Mucosa of stomach (tissue), 1 donor: ENCODE data around the gene LYPD6B.

ENCODE experiments used
- H3K27me3 ChIP-seq: one replicate; pipeline ENCODE4 v1.7.0; 2013; ENCODE audit warnings: mild to moderate bottlenecking, low read length; ENCODE audit not compliant: control insufficient read depth, insufficient read depth
- H3K36me3 ChIP-seq: one replicate; pipeline ENCODE4 v1.7.0; 2013; ENCODE audit warnings: low read length; ENCODE audit not compliant: control insufficient read depth, insufficient read depth
- H3K4me1 ChIP-seq: one replicate; pipeline ENCODE4 v1.7.0; 2013; ENCODE audit warnings: mild to moderate bottlenecking, low read length; ENCODE audit not compliant: control insufficient read depth, insufficient read depth
- H3K4me3 ChIP-seq: one replicate; pipeline ENCODE4 v1.7.0; 2013; ENCODE audit warnings: low read length
- H3K9ac ChIP-seq: one replicate; pipeline ENCODE4 v1.7.0; 2013; ENCODE audit warnings: mild to moderate bottlenecking, low read length, moderate library complexity
- H3K9me3 ChIP-seq: one replicate; pipeline ENCODE4 v1.7.0; 2013; ENCODE audit warnings: mild to moderate bottlenecking, low read length, moderate library complexity; ENCODE audit not compliant: control insufficient read depth
- donor health status: Pancreatic carcinoma.

LYPD6B gene

DNA sequence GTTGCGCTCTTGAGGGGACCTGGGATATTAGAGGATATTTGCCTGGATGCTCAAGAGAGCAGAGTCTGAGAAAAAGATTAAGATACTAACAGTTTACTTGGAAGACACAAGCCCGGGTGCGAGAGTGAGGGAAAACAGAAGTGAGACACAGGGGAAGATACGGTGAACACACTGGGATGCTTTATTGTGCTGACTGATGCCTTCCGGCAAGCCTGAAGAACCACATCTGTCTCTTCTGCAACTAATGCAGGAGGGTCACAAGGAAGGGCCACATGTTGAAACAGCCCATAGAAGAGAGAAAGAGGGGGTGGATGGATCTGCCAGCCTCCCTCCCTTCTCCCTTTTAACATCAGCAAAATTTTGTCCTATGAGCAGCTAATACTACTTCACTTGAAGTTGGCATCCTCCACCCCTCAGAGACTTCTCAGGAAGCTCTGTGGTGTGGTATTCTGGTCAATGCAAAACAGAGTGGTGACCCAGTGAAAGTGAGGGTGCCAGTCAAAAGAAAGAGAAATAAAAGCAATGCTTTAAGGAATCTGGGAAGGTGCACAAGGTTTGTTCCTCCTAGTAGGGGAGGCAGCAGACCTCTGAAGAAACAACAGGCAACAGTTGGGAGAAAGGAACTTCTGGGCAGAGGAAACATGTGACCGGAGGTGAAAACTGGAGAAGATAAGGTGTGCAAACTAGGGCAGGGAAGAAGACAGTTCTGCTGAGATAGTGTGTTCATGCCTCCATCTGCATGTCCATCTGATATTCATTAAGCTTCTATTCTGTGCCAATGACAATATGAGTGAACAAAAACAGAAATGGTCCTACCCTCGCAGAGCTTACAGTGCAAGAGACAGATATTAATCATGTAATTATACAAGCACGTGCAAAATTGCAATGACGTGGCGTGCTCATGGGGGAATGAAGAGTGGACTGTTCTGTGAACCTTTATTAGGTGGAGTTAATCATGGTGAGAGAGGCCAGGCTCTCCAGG lies 107.1 kb downstream of the LYPD6B start:
- no peaks in the 10 kb centered on the region for H3K4me1 ChIP-seq
- no peaks in the 10 kb centered on the region for H3K36me3 ChIP-seq
- H3K27me3 ChIP-seq: no peaks in the 10 kb centered on the region
- no peak overlapping the region for H3K9ac ChIP-seq
- no peak overlapping the region for H3K4me3 ChIP-seq
- H3K9me3 ChIP-seq: no peaks in the 10 kb centered on the region

DNA sequence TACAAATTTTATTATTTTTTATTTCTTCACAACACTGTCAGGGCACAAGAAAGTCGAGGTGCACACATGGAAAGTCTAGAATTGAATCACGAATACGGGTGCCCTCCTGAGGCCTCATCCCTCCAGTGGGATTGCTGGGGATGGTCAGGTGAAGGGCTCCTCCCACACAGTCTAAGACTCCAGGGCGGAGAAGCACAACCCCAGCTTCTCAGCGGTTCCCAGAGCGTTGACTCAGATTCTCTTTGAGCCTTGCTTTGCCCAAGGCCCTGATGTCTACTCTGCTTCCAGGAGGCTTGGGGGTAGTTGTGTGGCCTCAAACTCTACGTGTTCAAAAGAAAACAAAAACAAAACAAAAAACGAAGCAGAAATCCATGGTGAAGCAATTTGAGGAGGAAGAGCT lies 108.4 kb downstream of the LYPD6B start:
- no peaks in the 10 kb centered on the region for H3K36me3 ChIP-seq
- H3K9ac ChIP-seq: no peak overlapping the region
- H3K4me3 ChIP-seq: no peak overlapping the region
- no peaks in the 10 kb centered on the region for H3K27me3 ChIP-seq
- H3K9me3 ChIP-seq: no peaks in the 10 kb centered on the region
- H3K4me1 ChIP-seq: no peaks in the 10 kb centered on the region

GRCh38 chr2:149148194-149149006 lies 109.9 kb downstream of the LYPD6B start:
- H3K4me1 ChIP-seq: no peaks in the 10 kb centered on the region
- H3K9ac ChIP-seq: no peak overlapping the region
- H3K27me3 ChIP-seq: no peaks in the 10 kb centered on the region
- no peaks in the 10 kb centered on the region for H3K36me3 ChIP-seq
- no peaks in the 10 kb centered on the region for H3K9me3 ChIP-seq
- H3K4me3 ChIP-seq: no peak overlapping the region

GRCh38 chr2:149149007-149149297 lies 110.5 kb downstream of the LYPD6B start:
- no peaks in the 10 kb centered on the region for H3K36me3 ChIP-seq
- no peaks in the 10 kb centered on the region for H3K9me3 ChIP-seq
- no peak overlapping the region for H3K4me3 ChIP-seq
- H3K9ac ChIP-seq: no peak overlapping the region
- H3K4me1 ChIP-seq: no peaks in the 10 kb centered on the region
- no peaks in the 10 kb centered on the region for H3K27me3 ChIP-seq

DNA sequence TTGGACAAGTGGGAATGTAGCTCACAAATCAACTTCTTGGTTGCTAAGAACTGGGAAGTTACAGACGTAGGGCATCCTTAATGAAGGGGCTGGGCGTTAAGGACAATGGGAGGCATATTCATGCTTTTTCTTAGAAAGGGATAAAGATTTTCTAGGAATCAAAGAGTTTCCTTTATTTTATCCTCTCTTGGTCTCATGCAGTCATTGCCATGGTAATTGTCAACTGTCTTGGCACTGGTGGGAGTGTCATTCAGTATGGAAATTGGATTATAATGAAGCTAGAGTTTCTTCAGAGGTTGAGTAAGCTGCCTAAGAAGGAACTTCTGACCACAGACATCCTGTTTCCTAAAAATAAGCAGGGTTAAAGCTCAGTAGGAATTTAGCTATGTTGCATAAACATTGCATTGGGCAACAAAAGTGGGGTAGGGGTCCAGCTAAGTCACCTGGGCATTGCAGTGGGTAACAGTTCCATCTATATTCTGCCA lies 114.0 kb downstream of the LYPD6B start:
- Histone ChIP-seq H3K9me3 (no peaks in the 10 kb centered on the region), H3K4me3 (no peak overlapping the region), H3K27me3 (no peaks in the 10 kb centered on the region), H3K9ac (no peak overlapping the region), H3K4me1 (no peaks in the 10 kb centered on the region), H3K36me3 (no peaks in the 10 kb centered on the region)

GRCh38 chr2:149155196-149155969 lies 116.9 kb downstream of the LYPD6B start:
- no peaks in the 10 kb centered on the region for H3K36me3 ChIP-seq
- H3K4me3 ChIP-seq: no peak overlapping the region
- no peak overlapping the region for H3K9ac ChIP-seq
- no peaks in the 10 kb centered on the region for H3K9me3 ChIP-seq
- H3K27me3 ChIP-seq: no peaks in the 10 kb centered on the region
- no peaks in the 10 kb centered on the region for H3K4me1 ChIP-seq

GRCh38 chr2:149155988-149156387 lies 117.5 kb downstream of the LYPD6B start:
- no peaks in the 10 kb centered on the region for H3K9me3 ChIP-seq
- no peaks in the 10 kb centered on the region for H3K27me3 ChIP-seq
- H3K36me3 ChIP-seq: no peaks in the 10 kb centered on the region
- no peak overlapping the region for H3K9ac ChIP-seq
- no peaks in the 10 kb centered on the region for H3K4me1 ChIP-seq
- no peak overlapping the region for H3K4me3 ChIP-seq

- Histone ChIP-seq H3K9me3 (no peaks in the 10 kb centered on the region), H3K4me3 (no peak overlapping the region), H3K4me1 (no peaks in the 10 kb centered on the region), H3K27me3 (no peaks in the 10 kb centered on the region), H3K9ac (no peak overlapping the region), H3K36me3 (no peaks in the 10 kb centered on the region)
Measured at GRCh38 chr2:149156971-149157740, 118.7 kb downstream of the LYPD6B start.

- H3K27me3 ChIP-seq: no peaks in the 10 kb centered on the region
- no peaks in the 10 kb centered on the region for H3K4me1 ChIP-seq
- no peak overlapping the region for H3K4me3 ChIP-seq
- H3K9ac ChIP-seq: no peak overlapping the region
- H3K9me3 ChIP-seq: no peaks in the 10 kb centered on the region
- H3K36me3 ChIP-seq: no peaks in the 10 kb centered on the region
Measured at GRCh38 chr2:149158957-149159356, 120.5 kb downstream of the LYPD6B start.

DNA sequence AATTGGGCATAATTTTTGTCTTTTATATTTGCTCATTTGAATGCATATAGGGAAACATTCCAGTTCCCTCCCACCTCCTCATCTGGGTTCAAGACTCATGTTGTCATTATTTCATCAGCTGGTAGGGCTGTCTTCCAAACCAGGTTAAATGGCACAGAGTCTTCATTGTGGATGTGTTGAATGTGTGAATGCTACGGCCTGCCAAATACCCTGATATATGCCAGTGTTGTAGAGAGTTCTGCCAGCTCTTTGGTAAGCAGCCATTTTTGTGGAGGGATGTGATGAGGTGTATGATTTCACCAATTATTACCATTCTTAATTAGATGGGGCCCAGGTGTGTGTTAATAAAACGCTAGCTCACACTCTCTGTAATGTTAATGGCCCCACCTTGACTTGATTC lies 121.7 kb downstream of the LYPD6B start:
- no peak overlapping the region for H3K9ac ChIP-seq
- H3K9me3 ChIP-seq: no peaks in the 10 kb centered on the region
- H3K36me3 ChIP-seq: no peaks in the 10 kb centered on the region
- no peaks in the 10 kb centered on the region for H3K27me3 ChIP-seq
- H3K4me3 ChIP-seq: no peak overlapping the region
- H3K4me1 ChIP-seq: no peaks in the 10 kb centered on the region

- Histone ChIP-seq H3K4me1 (no peaks in the 10 kb centered on the region), H3K4me3 (no peak overlapping the region), H3K9ac (no peak overlapping the region), H3K27me3 (no peaks in the 10 kb centered on the region), H3K36me3 (no peaks in the 10 kb centered on the region), H3K9me3 (no peaks in the 10 kb centered on the region)
Measured at GRCh38 chr2:149160701-149161217, 122.3 kb downstream of the LYPD6B start.
